ENCODE data around the gene DOCK10.
"Not testable (repeated sequence)": the region's sequence is repeated elsewhere in the genome, so short reads cannot be mapped to it uniquely, and the experiment has no call there.

Gene DOCK10

GRCh38 chr2:224925061-224925809 lies 117.0 kb downstream of the DOCK10 start:
- DNase-seq (ENCODE audit: low read depth in 2 of 2, low spot score in 1 of 2), result no peak

GRCh38 chr2:224924631-224925030 lies 117.6 kb downstream of the DOCK10 start:
- no peak for DNase-seq (ENCODE audit: low read depth in 2 of 2, low spot score in 1 of 2)

GRCh38 chr2:224922142-224922727 lies 120.0 kb downstream of the DOCK10 start:
- no peak for DNase-seq (ENCODE audit: low read depth in 2 of 2, low spot score in 1 of 2)

- DNase-seq (ENCODE audit: low read depth in 2 of 2, low spot score in 1 of 2), result no peak
Observed at GRCh38 chr2:224919472-224920110, 122.7 kb downstream of the DOCK10 start.

GRCh38 chr2:224918626-224919471 lies 123.4 kb downstream of the DOCK10 start:
- DNase-seq (ENCODE audit: low read depth in 2 of 2, low spot score in 1 of 2), result no peak

- not testable (repeated sequence) for DNase-seq (ENCODE audit: low read depth in 2 of 2, low spot score in 1 of 2)
Observed at GRCh38 chr2:224917246-224917645, 125.0 kb downstream of the DOCK10 start.

GRCh38 chr2:224915136-224915535 lies 127.1 kb downstream of the DOCK10 start:
- no peak for DNase-seq (ENCODE audit: low read depth in 2 of 2, low spot score in 1 of 2)

- DNase-seq (ENCODE audit: low read depth in 2 of 2, low spot score in 1 of 2), result no peak
Observed at GRCh38 chr2:224910574-224910925, 131.7 kb downstream of the DOCK10 start.

- DNase-seq (ENCODE audit: low read depth in 2 of 2, low spot score in 1 of 2), result no peak
Observed at GRCh38 chr2:224909885-224910573, 132.2 kb downstream of the DOCK10 start.

- DNase-seq (ENCODE audit: low read depth in 2 of 2, low spot score in 1 of 2), result no peak
Observed at GRCh38 chr2:224908818-224909217, 133.4 kb downstream of the DOCK10 start.

GRCh38 chr2:224904381-224904780 lies 137.9 kb downstream of the DOCK10 start:
- no peak for DNase-seq (ENCODE audit: low read depth in 2 of 2, low spot score in 1 of 2)

- DNase-seq (ENCODE audit: low read depth in 2 of 2, low spot score in 1 of 2), result no peak
Observed at GRCh38 chr2:224903621-224904020, 138.6 kb downstream of the DOCK10 start.

- DNase-seq (ENCODE audit: low read depth in 2 of 2, low spot score in 1 of 2), result no peak
Observed at GRCh38 chr2:224901121-224901676, 141.1 kb downstream of the DOCK10 start.

- DNase-seq (ENCODE audit: low read depth in 2 of 2, low spot score in 1 of 2), result no peak
Observed at GRCh38 chr2:224895377-224895776, 146.9 kb downstream of the DOCK10 start.

- DNase-seq (ENCODE audit: low read depth in 2 of 2, low spot score in 1 of 2), result no peak
Observed at GRCh38 chr2:224894356-224894755, 147.9 kb downstream of the DOCK10 start.

- DNase-seq (ENCODE audit: low read depth in 2 of 2, low spot score in 1 of 2), result no peak
Observed at GRCh38 chr2:224893848-224894247, 148.4 kb downstream of the DOCK10 start.

GRCh38 chr2:224892574-224893204 lies 149.6 kb downstream of the DOCK10 start:
- no peak for DNase-seq (ENCODE audit: low read depth in 2 of 2, low spot score in 1 of 2)

- DNase-seq (ENCODE audit: low read depth in 2 of 2, low spot score in 1 of 2), result no peak
Observed at GRCh38 chr2:224890372-224890771, 151.9 kb downstream of the DOCK10 start.

GRCh38 chr2:224887141-224887540 lies 155.1 kb downstream of the DOCK10 start:
- no peak for DNase-seq (ENCODE audit: low read depth in 2 of 2, low spot score in 1 of 2)
